ENCODE results near the gene SEPSECS.
A peak's percentile ranks its signal among the peaks of the same experiment; 100 is the strongest.

Gene SEPSECS

GRCh38 chr4:25159837-25160713 is at the start of gene SEPSECS:
SEPSECS (minus strand) TSS chr4:25160449; CDS start chr4:25160369, 80 bp downstream.
- peak within 1 kb of the TSS; percentile 57 for H3K4me3 ChIP-seq (ENCODE audit: low read depth, low read length)
- peak within 1 kb of the TSS; percentile 78 for H3K27ac ChIP-seq (ENCODE audit: extremely low read depth, low read depth, low read length)
- H3K9me3 ChIP-seq (ENCODE audit: control insufficient read depth, insufficient read depth, low read depth, low read length): no peaks in the 10 kb centered on the region
- H3K4me1 ChIP-seq (ENCODE audit: control insufficient read depth, insufficient read depth, low read length): no peaks in the 10 kb centered on the region
- peaks cover 0 to 7% of the 10 kb centered on the region in 2 experiments; a peak in 1 of 3 replicates for H3K36me3 ChIP-seq (ENCODE audit: control insufficient read depth in 2 of 2, insufficient read depth in 1 of 2, low read length in 2 of 2)
- ChIA-PET CTCF (interaction anchor here (0.6 to 2.2 kb wide), 4 partner anchors 20 to 705 kb away, joined by 3 to 9 read pairs (median 4); partner anchors contain the start of gene ZCCHC4), POLR2A (interaction anchor here (0.9 to 1.6 kb wide), 6 partner anchors 9 to 576 kb away, joined by 3 to 7 read pairs (median 4); partner anchors contain the start of genes DHX15 and ZCCHC4)
- TF ChIP-seq OVOL3 (tag by site-specific recombination; IDR thresholded peaks at IDR 0.05) (no peak), HOXC10 (CRISPR knock-in tag; IDR thresholded peaks at IDR 0.05) (no peak), ZNF677 (tag by site-specific recombination; IDR thresholded peaks at IDR 0.05) (no peak), HOXD13 (CRISPR knock-in tag; IDR thresholded peaks at IDR 0.05; ENCODE audit: borderline replicate concordance) (no peak), ZNF530 (tag by site-specific recombination; IDR thresholded peaks at IDR 0.05; ENCODE audit: low read depth) (no peak), KLF8 (tag by site-specific recombination; IDR thresholded peaks at IDR 0.05) (0 out of 2 replicates have a peak, but pooled peaks have one; percentile 16), EGR2 (tag by site-specific recombination; IDR thresholded peaks at IDR 0.05; ENCODE audit: low read depth) (no peak), ZNF529 (tag by site-specific recombination; IDR thresholded peaks at IDR 0.05; ENCODE audit: insufficient replicate concordance) (no peak), FEZF1 (tag by site-specific recombination; IDR thresholded peaks at IDR 0.05) (no peak), SP2 (tag by site-specific recombination; IDR thresholded peaks at IDR 0.05) (peak; percentile 59), ZNF433 (tag by site-specific recombination; IDR thresholded peaks at IDR 0.05; ENCODE audit: low read depth) (no peak), ZNF610 (tag by site-specific recombination; IDR thresholded peaks at IDR 0.05; ENCODE audit: borderline replicate concordance) (peak; percentile 48; the same call in 1 of the 2 replicates), YY1 (tag by site-specific recombination; IDR thresholded peaks at IDR 0.05) (no peak), ZNF639 (tag by site-specific recombination; IDR thresholded peaks at IDR 0.05) (no peak), ZNF223 (tag by site-specific recombination; IDR thresholded peaks at IDR 0.05) (no peak), ZXDB (tag by site-specific recombination; IDR thresholded peaks at IDR 0.05) (peak; percentile 69), ZFHX2 (tag by site-specific recombination; conservative IDR thresholded peaks at IDR 0.05) (no peak), ZSCAN23 (tag by site-specific recombination; IDR thresholded peaks at IDR 0.05) (no peak), ZNF785 (tag by site-specific recombination; IDR thresholded peaks at IDR 0.05) (no peak), ZNF155 (tag by site-specific recombination; IDR thresholded peaks at IDR 0.05) (no peak), KLF10 (tag by site-specific recombination; IDR thresholded peaks at IDR 0.05) (no peak), ZNF621 (tag by site-specific recombination; IDR thresholded peaks at IDR 0.05) (no peak)
- TF ChIP-seq, protein P1, sequence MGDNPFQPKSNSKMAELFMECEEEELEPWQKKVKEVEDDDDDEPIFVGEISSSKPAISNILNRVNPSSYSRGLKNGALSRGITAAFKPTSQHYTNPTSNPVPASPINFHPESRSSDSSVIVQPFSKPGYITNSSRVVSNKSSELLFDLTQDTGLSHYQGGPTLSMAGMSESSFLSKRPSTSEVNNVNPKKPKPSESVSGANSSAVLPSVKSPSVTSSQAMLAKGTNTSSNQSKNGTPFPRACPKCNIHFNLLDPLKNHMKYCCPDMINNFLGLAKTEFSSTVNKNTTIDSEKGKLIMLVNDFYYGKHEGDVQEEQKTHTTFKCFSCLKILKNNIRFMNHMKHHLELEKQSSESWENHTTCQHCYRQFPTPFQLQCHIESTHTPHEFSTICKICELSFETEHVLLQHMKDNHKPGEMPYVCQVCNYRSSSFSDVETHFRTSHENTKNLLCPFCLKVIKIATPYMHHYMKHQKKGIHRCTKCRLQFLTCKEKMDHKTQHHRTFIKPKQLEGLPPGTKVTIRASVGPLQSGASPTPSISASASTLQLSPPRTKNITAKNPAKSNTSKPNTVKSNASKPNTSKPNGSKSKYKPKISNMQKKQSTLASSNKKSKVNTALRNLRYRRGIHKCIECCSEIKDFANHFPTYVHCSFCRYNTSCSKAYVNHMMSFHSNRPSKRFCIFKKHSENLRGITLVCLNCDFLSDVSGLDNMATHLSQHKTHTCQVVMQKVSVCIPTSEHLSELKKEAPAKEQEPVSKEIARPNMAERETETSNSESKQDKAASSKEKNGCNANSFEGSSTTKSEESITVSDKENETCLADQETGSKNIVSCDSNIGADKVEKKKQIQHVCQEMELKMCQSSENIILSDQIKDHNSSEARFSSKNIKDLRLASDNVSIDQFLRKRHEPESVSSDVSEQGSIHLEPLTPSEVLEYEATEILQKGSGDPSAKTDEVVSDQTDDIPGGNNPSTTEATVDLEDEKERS (tag by site-specific recombination; IDR thresholded peaks at IDR 0.05): no peak
- TF ChIP-seq, protein P2, sequence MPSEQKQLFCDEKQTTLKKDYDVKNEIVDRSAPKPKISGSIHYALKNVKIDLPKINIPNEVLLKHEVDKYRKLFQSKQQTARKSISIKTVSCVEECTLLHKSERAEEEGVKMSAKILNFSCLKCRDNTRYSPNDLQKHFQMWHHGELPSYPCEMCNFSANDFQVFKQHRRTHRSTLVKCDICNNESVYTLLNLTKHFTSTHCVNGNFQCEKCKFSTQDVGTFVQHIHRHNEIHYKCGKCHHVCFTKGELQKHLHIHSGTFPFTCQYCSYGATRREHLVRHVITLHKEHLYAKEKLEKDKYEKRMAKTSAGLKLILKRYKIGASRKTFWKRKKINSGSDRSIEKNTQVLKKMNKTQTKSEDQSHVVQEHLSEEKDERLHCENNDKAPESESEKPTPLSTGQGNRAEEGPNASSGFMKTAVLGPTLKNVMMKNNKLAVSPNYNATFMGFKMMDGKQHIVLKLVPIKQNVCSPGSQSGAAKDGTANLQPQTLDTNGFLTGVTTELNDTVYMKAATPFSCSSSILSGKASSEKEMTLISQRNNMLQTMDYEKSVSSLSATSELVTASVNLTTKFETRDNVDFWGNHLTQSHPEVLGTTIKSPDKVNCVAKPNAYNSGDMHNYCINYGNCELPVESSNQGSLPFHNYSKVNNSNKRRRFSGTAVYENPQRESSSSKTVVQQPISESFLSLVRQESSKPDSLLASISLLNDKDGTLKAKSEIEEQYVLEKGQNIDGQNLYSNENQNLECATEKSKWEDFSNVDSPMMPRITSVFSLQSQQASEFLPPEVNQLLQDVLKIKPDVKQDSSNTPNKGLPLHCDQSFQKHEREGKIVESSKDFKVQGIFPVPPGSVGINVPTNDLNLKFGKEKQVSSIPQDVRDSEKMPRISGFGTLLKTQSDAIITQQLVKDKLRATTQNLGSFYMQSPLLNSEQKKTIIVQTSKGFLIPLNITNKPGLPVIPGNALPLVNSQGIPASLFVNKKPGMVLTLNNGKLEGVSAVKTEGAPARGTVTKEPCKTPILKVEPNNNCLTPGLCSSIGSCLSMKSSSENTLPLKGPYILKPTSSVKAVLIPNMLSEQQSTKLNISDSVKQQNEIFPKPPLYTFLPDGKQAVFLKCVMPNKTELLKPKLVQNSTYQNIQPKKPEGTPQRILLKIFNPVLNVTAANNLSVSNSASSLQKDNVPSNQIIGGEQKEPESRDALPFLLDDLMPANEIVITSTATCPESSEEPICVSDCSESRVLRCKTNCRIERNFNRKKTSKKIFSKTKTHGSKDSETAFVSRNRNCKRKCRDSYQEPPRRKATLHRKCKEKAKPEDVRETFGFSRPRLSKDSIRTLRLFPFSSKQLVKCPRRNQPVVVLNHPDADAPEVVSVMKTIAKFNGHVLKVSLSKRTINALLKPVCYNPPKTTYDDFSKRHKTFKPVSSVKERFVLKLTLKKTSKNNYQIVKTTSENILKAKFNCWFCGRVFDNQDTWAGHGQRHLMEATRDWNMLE (tag by site-specific recombination; conservative IDR thresholded peaks at IDR 0.05; ENCODE audit: low read depth): no peak; the same call in 1 of the 2 replicates
- TF ChIP-seq, protein P3, sequence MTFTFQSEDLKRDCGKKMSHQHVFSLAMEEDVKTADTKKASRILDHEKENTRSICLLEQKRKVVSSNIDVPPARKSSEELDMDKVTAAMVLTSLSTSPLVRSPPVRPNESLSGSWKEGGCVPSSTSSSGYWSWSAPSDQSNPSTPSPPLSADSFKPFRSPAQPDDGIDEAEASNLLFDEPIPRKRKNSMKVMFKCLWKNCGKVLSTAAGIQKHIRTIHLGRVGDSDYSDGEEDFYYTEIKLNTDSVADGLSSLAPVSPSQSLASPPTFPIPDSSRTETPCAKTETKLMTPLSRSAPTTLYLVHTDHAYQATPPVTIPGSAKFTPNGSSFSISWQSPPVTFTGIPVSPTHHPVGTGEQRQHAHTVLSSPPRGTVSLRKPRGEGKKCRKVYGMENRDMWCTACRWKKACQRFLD (tag by site-specific recombination; IDR thresholded peaks at IDR 0.05): no peak
- TF ChIP-seq, protein P4, sequence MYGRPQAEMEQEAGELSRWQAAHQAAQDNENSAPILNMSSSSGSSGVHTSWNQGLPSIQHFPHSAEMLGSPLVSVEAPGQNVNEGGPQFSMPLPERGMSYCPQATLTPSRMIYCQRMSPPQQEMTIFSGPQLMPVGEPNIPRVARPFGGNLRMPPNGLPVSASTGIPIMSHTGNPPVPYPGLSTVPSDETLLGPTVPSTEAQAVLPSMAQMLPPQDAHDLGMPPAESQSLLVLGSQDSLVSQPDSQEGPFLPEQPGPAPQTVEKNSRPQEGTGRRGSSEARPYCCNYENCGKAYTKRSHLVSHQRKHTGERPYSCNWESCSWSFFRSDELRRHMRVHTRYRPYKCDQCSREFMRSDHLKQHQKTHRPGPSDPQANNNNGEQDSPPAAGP (tag by site-specific recombination; IDR thresholded peaks at IDR 0.05): peak; percentile 33; the same call in 1 of the 2 replicates
